ENCODE results near the gene CLEC1A. TPM values are rescaled to one million over a fixed set of nuclear protein-coding genes. Genes with fewer than 3 reads are reported as not detected.

Gene CLEC1A
- total and polyA plus RNA-seq, 2 of the 13 experiments (the other 11 are each of a cell fraction or from before 2014, with no cell fraction given): not detected

GRCh38 chr12:10075451-10075850 is 23.3 kb downstream of the CLEC1A start:
- Histone ChIP-seq H3K27me3 (ENCODE audit: control insufficient read depth in 1 of 2, insufficient read depth in 2 of 2, low read length in 2 of 2) (peaks cover 0 to 4% of the 10 kb centered on the region in 2 experiments; a peak in 1 of 5 replicates), H3K36me3 (replicated peaks in 1 of 2; ENCODE audit: control insufficient read depth in 1 of 2, insufficient read depth in 2 of 2, low read length in 2 of 2) (no peaks in the 10 kb centered on the region), H4K20me1 (ENCODE audit: insufficient read depth, low read length) (no peaks in the 10 kb centered on the region), H3K27ac (ENCODE audit: extremely low read length, insufficient read depth, low read length) (no peak overlapping the region), H3K9me3 (ENCODE audit: low read length) (no peaks in the 10 kb centered on the region), H2AFZ (ENCODE audit: low read length) (no peak overlapping the region), H3K79me2 (ENCODE audit: insufficient read depth, low read length) (no peaks in the 10 kb centered on the region), H3K4me3 (replicated peaks in 1 of 3; ENCODE audit: insufficient read depth in 1 of 3, low read depth in 2 of 3, low read length in 3 of 3) (no peak overlapping the region), H3K4me2 (ENCODE audit: low read depth, low read length) (no peak overlapping the region), H3K9ac (ENCODE audit: insufficient read depth, low read depth, low read length) (no peak overlapping the region), H3K4me1 (ENCODE audit: insufficient read depth, low read length) (no peaks in the 10 kb centered on the region)
- no TSS peak for BruUV-seq (replicated peaks)
- in situ Hi-C loops (cut with HindIII; ENCODE audit: extremely low pct_ligation_motif_present, low pct_unique_long_range_greater_than_20kb): no loop called here
- TF ChIP-seq ZNF546 (CRISPR knock-in tag; conservative IDR thresholded peaks at IDR 0.05): no peak
- TF ChIP-seq ZNF569 (CRISPR knock-in tag; IDR thresholded peaks at IDR 0.05; ENCODE audit: borderline replicate concordance): no peak
- TF ChIP-seq ZNF567 (CRISPR knock-in tag; IDR thresholded peaks at IDR 0.05; ENCODE audit: borderline replicate concordance): no peak
- TF ChIP-seq ZBTB26 (CRISPR knock-in tag; IDR thresholded peaks at IDR 0.05; ENCODE audit: borderline replicate concordance): no peak
- no peak for TF ChIP-seq ZNF460 (CRISPR knock-in tag; IDR thresholded peaks at IDR 0.05; ENCODE audit: borderline replicate concordance)
- TF ChIP-seq MEIS2 (CRISPR knock-in tag; IDR thresholded peaks at IDR 0.05): no peak
- no peak for TF ChIP-seq RELA (CRISPR knock-in tag; IDR thresholded peaks at IDR 0.05)
- no peak for TF ChIP-seq IRF2 (CRISPR knock-in tag; IDR thresholded peaks at IDR 0.05)
- TF ChIP-seq TBX2 (CRISPR knock-in tag; IDR thresholded peaks at IDR 0.05; ENCODE audit: borderline replicate concordance): no peak
- TF ChIP-seq ZNF747 (CRISPR knock-in tag; IDR thresholded peaks at IDR 0.05; ENCODE audit: borderline replicate concordance): no peak
- no peak for TF ChIP-seq ZNF597 (CRISPR knock-in tag; IDR thresholded peaks at IDR 0.05)
- no peak for TF ChIP-seq ZNF644 (CRISPR knock-in tag; IDR thresholded peaks at IDR 0.05; ENCODE audit: low read depth)
- no peak for TF ChIP-seq ZKSCAN1 (IDR thresholded peaks at IDR 0.05; ENCODE audit: low read length)
- no peak for TF ChIP-seq CSRNP2 (CRISPR knock-in tag; conservative IDR thresholded peaks at IDR 0.05; ENCODE audit: low read depth)
- TF ChIP-seq PRMT3 (CRISPR knock-in tag; IDR thresholded peaks at IDR 0.05; ENCODE audit: borderline replicate concordance, low read depth): no peak
- no peak for TF ChIP-seq EED (CRISPR knock-in tag; IDR thresholded peaks at IDR 0.05)
- no peak for TF ChIP-seq ZNF816 (CRISPR knock-in tag; IDR thresholded peaks at IDR 0.05; ENCODE audit: borderline replicate concordance)
- TF ChIP-seq SCMH1 (CRISPR knock-in tag; IDR thresholded peaks at IDR 0.05; ENCODE audit: borderline replicate concordance): no peak
- no peak for TF ChIP-seq RNF219 (CRISPR knock-in tag; IDR thresholded peaks at IDR 0.05)
- intact Hi-C loops (cut with micrococcal nuclease; ENCODE audit: unreplicated experiment): no loop called here
- ChIA-PET CTCF (ENCODE audit: low intra/inter-chr PET ratio, low total read pairs) (no interaction called here), POLR2A (no interaction called here)
- FAIRE-seq: no peak
- DNase-seq (ENCODE audit: low spot score): no peak
- ATAC-seq: no peak
